GM12872 (cell line): ENCODE data around the gene CNOT6.
A peak's percentile ranks its signal among the peaks of the same experiment; 100 is the strongest.

Source experiments
- CTCF ChIP-seq: IDR thresholded peaks from 3 replicates; pipeline ENCODE4 v1.5.1; 2011; ENCODE audit warnings: low read depth, mild to moderate bottlenecking, low read length, moderate library complexity; ENCODE audit not compliant: insufficient read depth

CNOT6 gene

GRCh38 chr5:180469586-180469865, 24.7 kb upstream of the CNOT6 start:
- no peak for TF ChIP-seq CTCF

DNA sequence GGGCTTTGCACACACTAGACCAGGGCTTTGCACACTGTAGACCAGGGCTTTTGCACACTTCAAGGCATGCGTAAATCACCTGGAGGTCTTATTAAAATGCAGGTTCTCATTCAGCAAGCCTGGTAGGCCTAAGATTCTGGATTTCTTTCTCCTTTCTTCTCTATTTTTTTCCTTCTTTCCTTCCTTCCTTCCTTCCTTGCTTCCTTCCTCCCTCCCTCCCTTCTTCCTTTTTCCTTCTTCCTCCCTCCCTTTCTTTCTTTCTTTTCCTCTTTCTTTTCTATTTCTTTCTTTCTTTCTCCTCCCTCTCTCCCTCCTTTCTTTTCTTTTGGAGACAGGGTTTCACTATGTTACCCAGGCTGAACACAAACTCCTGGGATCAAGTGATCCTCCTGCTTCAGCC, 24.3 kb upstream of the CNOT6 start:
- no peak for TF ChIP-seq CTCF

DNA sequence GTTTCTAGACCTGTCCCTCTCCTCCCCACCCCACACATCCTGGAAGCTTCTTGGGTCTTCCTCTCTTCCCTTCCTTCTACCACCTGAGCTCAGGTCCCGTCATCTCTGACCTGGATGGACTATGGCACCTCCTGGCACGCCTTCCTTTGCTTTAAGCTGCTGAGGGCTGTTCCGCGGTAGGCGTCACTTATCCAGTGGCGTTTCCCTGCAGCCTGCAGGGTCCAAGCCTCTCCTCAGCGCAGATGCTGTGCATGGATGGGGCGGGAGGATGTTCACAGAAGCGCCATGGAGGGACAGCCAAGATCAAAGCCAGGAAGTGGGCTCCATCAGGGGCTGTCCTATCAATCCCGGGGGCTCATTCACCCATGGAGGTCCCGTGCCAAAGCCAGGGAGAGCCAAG, 23.8 kb upstream of the CNOT6 start:
- no peak for TF ChIP-seq CTCF

DNA sequence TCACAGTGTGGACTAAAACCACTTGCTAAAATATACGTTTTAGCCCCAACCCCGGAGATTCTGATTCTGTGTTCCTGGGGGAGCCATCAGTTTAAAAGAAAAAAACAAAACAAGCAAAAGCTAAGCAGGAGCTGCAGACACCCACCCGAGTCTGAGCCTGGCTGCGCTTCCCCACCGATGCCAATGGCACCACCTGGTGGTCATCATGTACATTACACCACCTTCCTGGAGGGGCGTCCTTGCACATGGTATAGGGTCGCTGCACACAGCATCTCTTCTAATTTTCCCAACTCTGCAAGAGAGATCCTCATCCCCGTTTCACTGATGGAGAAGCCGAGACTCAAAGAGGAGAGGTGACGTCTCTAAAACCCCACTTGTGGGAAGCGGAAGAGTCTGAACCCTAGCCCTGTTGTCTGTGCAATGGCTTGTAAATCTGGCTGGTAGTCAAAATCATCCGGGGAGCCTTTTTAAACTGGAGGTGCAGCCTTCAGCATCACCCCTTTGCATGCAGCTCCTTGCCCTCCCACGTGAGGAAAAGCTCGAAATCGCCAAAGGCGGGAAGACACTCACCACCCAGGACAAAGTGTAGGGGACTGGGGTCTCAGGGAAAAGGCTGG, 23.1 kb upstream of the CNOT6 start:
- TF ChIP-seq CTCF = peak; percentile 95

- no peak for TF ChIP-seq CTCF
These were observed 22.3 kb upstream of the CNOT6 start for GRCh38 chr5:180471866-180472265.

DNA sequence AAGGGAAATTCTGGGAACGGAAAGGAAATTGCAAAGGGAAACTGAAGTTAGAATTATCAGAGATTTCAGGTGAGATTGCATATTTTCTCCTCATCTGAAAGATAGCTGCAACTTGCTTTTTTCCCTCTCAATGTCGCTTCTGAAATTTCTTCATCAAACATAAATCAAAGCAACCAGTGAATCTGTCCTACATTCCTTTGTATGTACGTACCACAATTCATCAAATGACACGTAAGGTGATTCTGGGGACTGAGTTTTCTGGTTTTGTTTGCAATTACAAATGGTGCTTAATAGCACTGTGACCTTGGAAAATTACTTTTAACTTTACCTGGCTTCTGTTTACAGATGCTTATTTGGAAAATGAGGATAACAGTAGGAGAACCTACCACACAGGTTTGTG, 21.9 kb upstream of the CNOT6 start:
- no peak for TF ChIP-seq CTCF

GRCh38 chr5:180474569-180474968, 19.6 kb upstream of the CNOT6 start:
- TF ChIP-seq CTCF = no peak

GRCh38 chr5:180484813-180485212, 9.4 kb upstream of the CNOT6 start:
- no peak for TF ChIP-seq CTCF
